Naive thymus-derived CD4-positive, alpha-beta T cell (primary cell): ENCODE results near the gene GRK6. TPM values are rescaled to one million over a fixed set of nuclear protein-coding genes. Genes with fewer than 3 reads are reported as not detected.

Source experiments
- ATAC-seq: fragments of 150-1000 bp; cut with Tn5 transposase; 2 replicates; pipeline ENCODE4 v1.10.0; 2021; ENCODE audit warnings: mild to moderate bottlenecking, moderate library complexity
- CTCF ChIA-PET: fragments of 350-600 bp; sonication (Branson Sonifier 250); formaldehyde crosslinking; loops from one replicate; lab custom pipeline; 2021; ENCODE audit warnings: antibody characterized with exemption; lab: Charles Lee
- POLR2A ChIA-PET: fragments of 350-600 bp; sonication (Branson Sonifier 250); formaldehyde crosslinking; loops from one replicate; lab custom pipeline; 2021; ENCODE audit warnings: antibody characterized with exemption, inconsistent platforms; lab: Charles Lee
- DNase-seq, 9 donors: peaks; one replicate each; pipeline versions ENCODE4 v3.0.0 to v3.0.0-alpha.2; 2020 to 2022; ENCODE audit warnings: mixed read lengths in 1 of 9
- H3K27ac ChIP-seq: one replicate; pipeline ENCODE4 v1.7.0; 2013; ENCODE audit warnings: mild to moderate bottlenecking, low read depth, low read length, moderate library complexity
- H3K27me3 ChIP-seq, 2 donors: one replicate each; pipeline ENCODE4 v1.7.0; 2013; ENCODE audit warnings: low read length in 2 of 2, mild to moderate bottlenecking in 2 of 2, moderate library complexity in 2 of 2; ENCODE audit not compliant: control insufficient read depth in 2 of 2, insufficient read depth in 2 of 2
- H3K36me3 ChIP-seq, 3 experiments: 1 replicate in 2 of 3; 2 replicates in 1 of 3; pipeline ENCODE4 v1.7.0; 2013; ENCODE audit warnings: low read length in 3 of 3, mild to moderate bottlenecking in 3 of 3, moderate library complexity in 1 of 3; ENCODE audit not compliant: insufficient read depth in 3 of 3, control insufficient read depth in 2 of 3
- H3K4me1 ChIP-seq, 2 donors: one replicate each; pipeline ENCODE4 v1.7.0; 2013; ENCODE audit warnings: low read length in 2 of 2, mild to moderate bottlenecking in 2 of 2, moderate library complexity in 1 of 2; ENCODE audit not compliant: control insufficient read depth in 2 of 2, insufficient read depth in 2 of 2
- H3K4me3 ChIP-seq: 2 replicates; pipeline ENCODE4 v1.7.0; 2013; ENCODE audit warnings: mild to moderate bottlenecking, low read length
- H3K9me3 ChIP-seq, 3 experiments: 1 replicate in 2 of 3; 2 replicates in 1 of 3; pipeline ENCODE4 v1.7.0; 2013; ENCODE audit warnings: low read length in 3 of 3; ENCODE audit not compliant: control insufficient read depth in 2 of 3
- H3K27ac Mint-ChIP-seq, 9 donors: one replicate each; pipeline ENCODE4 v1.8.0; 2020 to 2022; ENCODE audit warnings: mixed read lengths in 9 of 9, mild to moderate bottlenecking in 8 of 9, moderate library complexity in 5 of 9, inconsistent platforms in 2 of 9
- H3K27me3 Mint-ChIP-seq, 5 donors: one replicate each; pipeline ENCODE4 v1.8.0; 2021 to 2022; ENCODE audit warnings: mixed read lengths in 5 of 5, mild to moderate bottlenecking in 1 of 5
- H3K36me3 Mint-ChIP-seq, 5 donors: one replicate each; pipeline ENCODE4 v1.8.0; 2020 to 2022; ENCODE audit warnings: mixed read lengths in 5 of 5, mild to moderate bottlenecking in 3 of 5, inconsistent platforms in 1 of 5
- H3K4me1 Mint-ChIP-seq, 7 donors: one replicate each; pipeline ENCODE4 v1.8.0; 2020 to 2022; ENCODE audit warnings: mixed read lengths in 7 of 7, mild to moderate bottlenecking in 3 of 7, inconsistent platforms in 1 of 7
- H3K4me3 Mint-ChIP-seq, 10 donors: one replicate each; pipeline ENCODE4 v1.8.0; 2020 to 2022; ENCODE audit warnings: mild to moderate bottlenecking in 10 of 10, mixed read lengths in 10 of 10, moderate library complexity in 6 of 10, inconsistent platforms in 2 of 10
- H3K9me3 Mint-ChIP-seq, 11 donors: one replicate each; pipeline ENCODE4 v1.8.0; 2020 to 2022; ENCODE audit warnings: mixed read lengths in 11 of 11, mild to moderate bottlenecking in 4 of 11, inconsistent platforms in 1 of 11, moderate library complexity in 1 of 11
- intact Hi-C, 2 donors: fragments of 100-400 bp; cut with micrococcal nuclease; formaldehyde crosslinking; loops; one replicate each; pipeline ENCODE4 v1.15.1; 2023
- polyA plus RNA-seq, 2 donors: library from polyadenylated mRNA; unstranded; fragments of 300-500 nt; fragmentation: Illumina TruSeq; gene quantifications; one replicate each; pipeline ENCODE4 v1.2.3, GENCODE V29; 2021
- total RNA-seq, 6 experiments: library from RNA in 5 of 6; stranded (reverse) in 5 of 6; gene quantifications; 1 replicate in 5 of 6; 2 replicates in 1 of 6; pipeline ENCODE4 v1.2.3 and lab custom pipeline; 2021 to 2026

GRK6 gene
- total and polyA plus RNA-seq, 7 experiments from 2014 or later = 78.8 to 246 (median 200) TPM

DNA sequence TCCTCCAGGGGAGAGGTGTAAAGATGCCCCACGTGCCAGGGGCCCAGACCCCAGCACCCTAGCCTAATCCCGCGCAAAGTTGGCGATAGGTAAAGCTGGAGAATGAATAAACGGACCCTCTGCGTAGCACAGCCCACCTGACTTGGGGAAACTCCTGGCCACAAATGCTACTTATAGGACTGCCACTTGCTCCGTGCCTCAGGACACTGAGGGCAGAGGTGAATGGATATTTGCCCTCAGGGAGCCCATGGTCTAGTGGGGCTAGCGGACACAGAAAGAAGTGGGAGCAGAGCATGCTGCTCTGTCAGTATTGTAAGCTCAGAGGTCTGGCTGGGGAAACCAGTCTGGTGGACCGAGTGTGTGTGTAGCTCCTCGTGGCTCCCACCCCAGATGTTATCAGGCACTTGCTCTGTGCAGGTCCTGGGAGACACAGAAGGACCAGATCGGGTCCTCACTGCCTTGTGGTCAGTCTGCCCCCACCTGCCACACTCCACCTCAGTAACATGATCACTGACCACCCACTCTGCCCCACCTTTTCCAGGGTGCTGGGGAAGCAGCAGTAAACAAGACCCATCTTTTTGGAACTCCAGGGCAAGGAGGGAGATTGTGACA is 841 bp downstream of the GRK6 start:
- no peaks in the 10 kb centered on the region for H3K9me3 ChIP-seq
- Mint-ChIP-seq H3K4me1 (peaks cover 39 to 67% (median 51%) of the 10 kb centered on the region in 7 donors), H3K27ac (peak overlapping the region; percentile 92 to 97 (median 94)), H3K36me3 (peaks cover 0 to 31% (median 8%) of the 10 kb centered on the region in 5 donors), H3K9me3 (peaks cover 0 to 2% (median 0%) of the 10 kb centered on the region in 11 donors), H3K27me3 (peaks cover 0 to 3% (median 0%) of the 10 kb centered on the region in 5 donors), H3K4me3 (peak overlapping the region; percentile 87 to 96 (median 94))
- intact Hi-C loops = loop anchor here (2.0 to 5.0 kb wide), 5 partner anchors 15 to 891 kb away; partner anchors contain the start of genes RNF44 (in 2 of the 2) and DDX41 (in 1 of the 2)
- DNase-seq (peak in 1 of 9 donors; percentile 26), ATAC-seq (no peak)
- H3K27ac ChIP-seq = peak overlapping the region; percentile 92
- ChIA-PET CTCF (interaction anchor here (0.8 to 10.3 kb wide), 4 partner anchors 19 to 28 kb away, joined by 3 to 116 read pairs (median 47); partner anchors contain the start of gene PFN3), POLR2A (interaction anchor here (0.9 to 23.7 kb wide), 12 partner anchors 12 to 294 kb away, joined by 3 to 804 read pairs (median 8); partner anchors contain the start of genes F12, PDLIM7, PRR7 and RGS14)
- peaks cover 3 to 15% (median 5%) of the 10 kb centered on the region in 3 experiments for H3K36me3 ChIP-seq
- H3K4me3 ChIP-seq = peak overlapping the region; percentile 95
- peaks cover 40 to 50% of the 10 kb centered on the region in 2 donors for H3K4me1 ChIP-seq
- H3K27me3 ChIP-seq = no peaks in the 10 kb centered on the region

DNA sequence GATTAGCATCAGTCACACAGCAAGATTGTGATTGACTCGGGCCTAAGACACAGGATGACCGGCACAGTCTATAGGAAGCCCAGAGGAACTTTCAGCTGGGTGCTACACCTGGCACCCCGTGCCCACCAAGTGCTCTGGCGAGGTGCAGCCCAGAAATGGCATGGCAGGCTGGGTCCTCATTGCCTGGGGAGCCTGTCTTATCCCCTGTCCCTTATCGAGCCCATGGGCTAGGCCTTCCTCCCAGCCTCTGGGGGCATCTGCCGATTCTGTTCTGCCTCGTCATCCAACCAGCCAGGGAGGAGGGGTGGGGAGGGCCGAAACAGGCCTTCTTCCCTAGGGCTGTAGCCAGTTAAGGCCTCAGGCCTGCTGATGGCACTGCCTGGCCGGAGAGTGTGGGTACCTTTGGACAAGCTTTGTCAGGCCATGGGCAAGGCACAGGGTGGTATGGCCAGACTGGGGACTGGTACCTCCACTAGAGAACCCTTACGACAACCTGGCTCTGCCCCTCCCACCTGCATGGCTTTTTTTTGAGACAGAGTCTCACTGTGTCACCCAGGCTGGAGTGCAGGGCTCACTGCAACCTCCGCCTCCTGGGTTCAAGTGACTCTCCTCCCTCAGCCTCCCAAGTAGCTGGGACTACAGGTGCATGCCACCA is 1.6 kb downstream of the GRK6 start:
- ATAC-seq = no peak
- H3K27ac ChIP-seq = peak overlapping the region; percentile 92
- H3K9me3 ChIP-seq = no peaks in the 10 kb centered on the region
- intact Hi-C loops = loop anchor here (2.0 to 5.0 kb wide), 5 partner anchors 15 to 891 kb away; partner anchors contain the start of genes RNF44 (in 2 of the 2) and DDX41 (in 1 of the 2)
- peaks cover 10 to 23% (median 12%) of the 10 kb centered on the region in 3 experiments for H3K36me3 ChIP-seq
- peaks cover 0 to 33% (median 8%) of the 10 kb centered on the region in 5 donors for H3K36me3 Mint-ChIP-seq
- H3K4me3 ChIP-seq = peak overlapping the region; percentile 95
- H3K4me1 Mint-ChIP-seq = peaks cover 36 to 71% (median 54%) of the 10 kb centered on the region in 7 donors
- H3K27ac Mint-ChIP-seq = peak overlapping the region; percentile 92 to 97 (median 94)
- peak overlapping the region; percentile 87 to 96 (median 94) for H3K4me3 Mint-ChIP-seq
- ChIA-PET POLR2A (interaction anchor here (0.9 to 23.7 kb wide), 7 partner anchors 12 to 70 kb away, joined by 3 to 804 read pairs (median 21); partner anchors contain the start of genes F12, PDLIM7 and PRR7), CTCF (interaction anchor here (0.8 to 10.3 kb wide), 5 partner anchors 17 to 27 kb away, joined by 3 to 116 read pairs (median 11); partner anchors contain the start of gene PFN3)
- peaks cover 0 to 3% (median 0%) of the 10 kb centered on the region in 5 donors for H3K27me3 Mint-ChIP-seq
- peaks cover 0 to 2% (median 0%) of the 10 kb centered on the region in 11 donors for H3K9me3 Mint-ChIP-seq
- H3K4me1 ChIP-seq = peaks cover 48 to 57% of the 10 kb centered on the region in 2 donors
- H3K27me3 ChIP-seq = no peaks in the 10 kb centered on the region
- DNase-seq = peak in 2 of 9 donors; percentile 23 to 25

DNA sequence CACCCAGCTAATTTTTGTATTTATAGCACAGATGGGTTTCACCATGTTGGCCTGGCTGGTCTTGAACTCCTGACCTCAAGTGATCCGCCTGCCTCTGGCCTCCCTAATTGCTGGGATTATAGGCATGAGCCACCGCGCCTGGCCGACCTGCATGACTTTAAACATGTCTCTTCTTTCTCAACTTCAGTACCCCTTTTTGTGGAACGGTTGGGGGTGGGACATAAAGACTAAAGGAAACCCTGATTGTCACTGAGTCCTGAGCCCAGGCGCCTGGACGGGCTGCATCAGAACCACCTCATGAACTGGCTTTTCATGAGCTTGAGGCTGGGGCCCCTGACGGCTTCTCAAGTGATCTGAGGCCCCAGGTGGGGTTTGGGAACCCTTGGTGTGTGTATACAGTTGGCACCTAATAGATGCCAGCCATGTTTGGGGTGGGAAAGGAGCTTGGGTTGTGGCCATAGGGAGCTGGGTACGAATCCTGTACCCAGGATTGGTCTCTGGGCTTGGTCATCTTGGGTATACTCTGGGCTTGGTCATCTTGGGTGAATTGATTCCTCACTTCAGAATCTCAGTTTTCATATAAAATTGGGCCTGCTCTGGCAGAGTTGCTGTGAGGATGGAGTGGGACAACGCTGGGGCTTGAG is 2.2 kb downstream of the GRK6 start:
- Mint-ChIP-seq H3K4me1 (peaks cover 39 to 74% (median 61%) of the 10 kb centered on the region in 7 donors), H3K27me3 (peaks cover 0 to 3% (median 0%) of the 10 kb centered on the region in 5 donors), H3K4me3 (peak overlapping the region; percentile 87 to 96 (median 94)), H3K36me3 (peaks cover 0 to 35% (median 11%) of the 10 kb centered on the region in 5 donors), H3K27ac (peak overlapping the region; percentile 92 to 97 (median 94)), H3K9me3 (peaks cover 0 to 2% (median 0%) of the 10 kb centered on the region in 11 donors)
- ATAC-seq = no peak
- peaks cover 54 to 64% of the 10 kb centered on the region in 2 donors for H3K4me1 ChIP-seq
- no peaks in the 10 kb centered on the region for H3K27me3 ChIP-seq
- ChIA-PET CTCF (interaction anchor here (0.6 to 10.3 kb wide), 7 partner anchors 11 to 56 kb away, joined by 3 to 116 read pairs (median 4); partner anchors contain the start of gene PFN3), POLR2A (interaction anchor here (0.7 to 23.7 kb wide), 8 partner anchors 13 to 101 kb away, joined by 3 to 804 read pairs (median 13); partner anchors contain the start of genes F12, PDLIM7 and PRR7)
- DNase-seq = no peak
- intact Hi-C loops = loop anchor here (1.0 to 5.0 kb wide), 4 partner anchors 17 to 891 kb away; partner anchors contain the start of gene RNF44 (in 1 of the 2)
- H3K27ac ChIP-seq = peak overlapping the region; percentile 92
- H3K36me3 ChIP-seq = peaks cover 12 to 29% (median 19%) of the 10 kb centered on the region in 3 experiments
- H3K9me3 ChIP-seq = no peaks in the 10 kb centered on the region
- peak overlapping the region; percentile 95 for H3K4me3 ChIP-seq

DNA sequence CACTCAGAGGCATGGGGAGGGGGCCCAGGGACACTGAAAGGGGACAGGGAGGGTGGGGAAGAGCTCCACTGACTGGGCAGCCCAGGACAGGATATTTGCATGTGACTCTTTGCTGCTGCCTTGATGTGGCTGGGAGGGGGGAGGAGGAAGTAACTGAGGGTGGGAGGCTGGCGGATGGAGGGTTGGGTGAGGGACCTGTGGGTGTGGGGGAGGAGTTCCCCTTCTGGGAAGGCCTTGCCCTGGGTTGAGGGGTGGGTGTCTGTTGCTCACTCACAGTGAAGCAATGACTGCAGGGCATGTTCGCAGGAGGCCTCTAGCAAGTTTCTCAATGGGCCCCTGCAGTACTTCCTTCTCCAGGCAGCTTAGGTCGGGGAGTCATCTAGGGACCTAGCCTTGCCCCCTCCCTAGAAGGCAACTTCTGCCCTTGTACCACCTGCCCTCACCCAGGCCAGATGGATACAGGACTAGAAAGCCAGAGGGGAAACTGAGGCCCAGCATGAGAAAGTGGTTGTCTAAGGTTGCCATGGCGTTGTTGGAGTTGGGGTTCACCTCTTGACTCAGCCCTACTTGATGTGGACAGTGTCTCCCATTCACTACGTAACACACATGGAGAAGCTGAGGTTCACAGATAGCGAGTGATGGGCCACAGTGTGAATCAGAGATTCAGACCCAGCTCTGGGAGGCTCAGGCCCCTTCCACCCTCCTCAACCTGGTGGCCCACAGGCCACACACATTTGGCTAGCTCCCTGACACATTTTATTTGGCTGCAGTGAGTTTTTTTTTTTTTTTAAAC is 3.0 kb downstream of the GRK6 start:
- ChIA-PET POLR2A (interaction anchor here (0.6 to 23.7 kb wide), 9 partner anchors 14 to 943 kb away, joined by 3 to 804 read pairs (median 7); partner anchors contain the start of genes F12, PDLIM7 and PRR7), CTCF (interaction anchor here (0.6 to 10.3 kb wide), 9 partner anchors 10 to 262 kb away, joined by 3 to 116 read pairs (median 4); partner anchors contain the start of gene PFN3)
- H3K27ac ChIP-seq = peak overlapping the region; percentile 92
- no peaks in the 10 kb centered on the region for H3K27me3 ChIP-seq
- DNase-seq (peak; percentile 50 to 90 (median 84)), ATAC-seq (peak; percentile 52)
- H3K4me3 Mint-ChIP-seq = peak overlapping the region; percentile 87 to 96 (median 94)
- peaks cover 42 to 80% (median 68%) of the 10 kb centered on the region in 7 donors for H3K4me1 Mint-ChIP-seq
- H3K9me3 Mint-ChIP-seq = peaks cover 0 to 2% (median 0%) of the 10 kb centered on the region in 11 donors
- peaks cover 18 to 36% (median 24%) of the 10 kb centered on the region in 3 experiments for H3K36me3 ChIP-seq
- H3K4me1 ChIP-seq = peaks cover 61 to 71% of the 10 kb centered on the region in 2 donors
- H3K4me3 ChIP-seq = peak overlapping the region; percentile 95
- intact Hi-C loops = loop anchor here (1.0 to 10.0 kb wide), 5 partner anchors 16 to 1195 kb away; partner anchors contain the start of genes CLK4 (in 1 of the 2) and RNF44 (in 1 of the 2)
- no peaks in the 10 kb centered on the region for H3K9me3 ChIP-seq
- peaks cover 0 to 3% (median 0%) of the 10 kb centered on the region in 5 donors for H3K27me3 Mint-ChIP-seq
- peaks cover 0 to 42% (median 16%) of the 10 kb centered on the region in 5 donors for H3K36me3 Mint-ChIP-seq
- peak overlapping the region; percentile 92 to 97 (median 94) for H3K27ac Mint-ChIP-seq
